Naive thymus-derived CD4-positive, alpha-beta T cell (primary cell): ENCODE data around the gene RGS21. TPM values are rescaled to one million over a fixed set of nuclear protein-coding genes. Genes with fewer than 3 reads are reported as not detected.

Source experiments
- ATAC-seq: fragments of 150-1000 bp; cut with Tn5 transposase; 2 replicates; pipeline ENCODE4 v1.10.0; 2021; ENCODE audit warnings: mild to moderate bottlenecking, moderate library complexity
- CTCF ChIA-PET: fragments of 350-600 bp; sonication (Branson Sonifier 250); formaldehyde crosslinking; loops from one replicate; lab custom pipeline; 2021; ENCODE audit warnings: antibody characterized with exemption; lab: Charles Lee
- POLR2A ChIA-PET: fragments of 350-600 bp; sonication (Branson Sonifier 250); formaldehyde crosslinking; loops from one replicate; lab custom pipeline; 2021; ENCODE audit warnings: antibody characterized with exemption, inconsistent platforms; lab: Charles Lee
- DNase-seq, 9 donors: peaks; one replicate each; pipeline versions ENCODE4 v3.0.0 to v3.0.0-alpha.2; 2020 to 2022; ENCODE audit warnings: mixed read lengths in 1 of 9
- H3K27ac ChIP-seq: one replicate; pipeline ENCODE4 v1.7.0; 2013; ENCODE audit warnings: mild to moderate bottlenecking, low read depth, low read length, moderate library complexity
- H3K27me3 ChIP-seq, 2 donors: one replicate each; pipeline ENCODE4 v1.7.0; 2013; ENCODE audit warnings: low read length in 2 of 2, mild to moderate bottlenecking in 2 of 2, moderate library complexity in 2 of 2; ENCODE audit not compliant: control insufficient read depth in 2 of 2, insufficient read depth in 2 of 2
- H3K36me3 ChIP-seq, 3 experiments: 1 replicate in 2 of 3; 2 replicates in 1 of 3; pipeline ENCODE4 v1.7.0; 2013; ENCODE audit warnings: low read length in 3 of 3, mild to moderate bottlenecking in 3 of 3, moderate library complexity in 1 of 3; ENCODE audit not compliant: insufficient read depth in 3 of 3, control insufficient read depth in 2 of 3
- H3K4me1 ChIP-seq, 2 donors: one replicate each; pipeline ENCODE4 v1.7.0; 2013; ENCODE audit warnings: low read length in 2 of 2, mild to moderate bottlenecking in 2 of 2, moderate library complexity in 1 of 2; ENCODE audit not compliant: control insufficient read depth in 2 of 2, insufficient read depth in 2 of 2
- H3K4me3 ChIP-seq: 2 replicates; pipeline ENCODE4 v1.7.0; 2013; ENCODE audit warnings: mild to moderate bottlenecking, low read length
- H3K9me3 ChIP-seq, 3 experiments: 1 replicate in 2 of 3; 2 replicates in 1 of 3; pipeline ENCODE4 v1.7.0; 2013; ENCODE audit warnings: low read length in 3 of 3; ENCODE audit not compliant: control insufficient read depth in 2 of 3
- H3K27ac Mint-ChIP-seq, 9 donors: one replicate each; pipeline ENCODE4 v1.8.0; 2020 to 2022; ENCODE audit warnings: mixed read lengths in 9 of 9, mild to moderate bottlenecking in 8 of 9, moderate library complexity in 5 of 9, inconsistent platforms in 2 of 9
- H3K27me3 Mint-ChIP-seq, 5 donors: one replicate each; pipeline ENCODE4 v1.8.0; 2021 to 2022; ENCODE audit warnings: mixed read lengths in 5 of 5, mild to moderate bottlenecking in 1 of 5
- H3K36me3 Mint-ChIP-seq, 5 donors: one replicate each; pipeline ENCODE4 v1.8.0; 2020 to 2022; ENCODE audit warnings: mixed read lengths in 5 of 5, mild to moderate bottlenecking in 3 of 5, inconsistent platforms in 1 of 5
- H3K4me1 Mint-ChIP-seq, 7 donors: one replicate each; pipeline ENCODE4 v1.8.0; 2020 to 2022; ENCODE audit warnings: mixed read lengths in 7 of 7, mild to moderate bottlenecking in 3 of 7, inconsistent platforms in 1 of 7
- H3K4me3 Mint-ChIP-seq, 10 donors: one replicate each; pipeline ENCODE4 v1.8.0; 2020 to 2022; ENCODE audit warnings: mild to moderate bottlenecking in 10 of 10, mixed read lengths in 10 of 10, moderate library complexity in 6 of 10, inconsistent platforms in 2 of 10
- H3K9me3 Mint-ChIP-seq, 11 donors: one replicate each; pipeline ENCODE4 v1.8.0; 2020 to 2022; ENCODE audit warnings: mixed read lengths in 11 of 11, mild to moderate bottlenecking in 4 of 11, inconsistent platforms in 1 of 11, moderate library complexity in 1 of 11
- intact Hi-C, 2 donors: fragments of 100-400 bp; cut with micrococcal nuclease; formaldehyde crosslinking; loops; one replicate each; pipeline ENCODE4 v1.15.1; 2023
- polyA plus RNA-seq, 2 donors: library from polyadenylated mRNA; unstranded; fragments of 300-500 nt; fragmentation: Illumina TruSeq; gene quantifications; one replicate each; pipeline ENCODE4 v1.2.3, GENCODE V29; 2021
- total RNA-seq, 6 experiments: library from RNA in 5 of 6; stranded (reverse) in 5 of 6; gene quantifications; 1 replicate in 5 of 6; 2 replicates in 1 of 6; pipeline ENCODE4 v1.2.3 and lab custom pipeline; 2021 to 2026

RGS21 gene
- total and polyA plus RNA-seq, 7 experiments from 2014 or later: not detected

DNA sequence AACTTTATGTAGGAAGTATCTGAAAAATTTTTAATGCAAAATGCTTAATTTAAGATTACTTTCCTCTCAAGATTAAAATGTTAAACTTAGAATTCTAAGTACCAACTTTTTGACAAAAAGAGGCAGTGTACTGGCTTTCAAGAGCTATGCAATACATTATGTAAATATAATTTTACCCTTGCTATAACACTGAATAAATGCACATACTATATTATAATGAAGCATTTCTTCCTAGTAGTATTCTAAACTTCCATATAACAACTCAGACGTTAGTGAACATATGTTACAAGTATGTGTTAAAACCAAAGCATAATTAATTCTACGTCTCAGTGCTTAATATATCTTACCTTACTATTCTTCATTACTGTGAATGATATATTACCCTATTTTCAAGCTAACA, 58.5 kb downstream of the RGS21 start:
- CTCF ChIA-PET: no interaction called here
- H3K27me3 ChIP-seq: peaks cover 0 to 2% of the 10 kb centered on the region in 2 donors
- no peaks in the 10 kb centered on the region for H3K4me1 ChIP-seq
- Mint-ChIP-seq H3K4me1 (no peaks in the 10 kb centered on the region), H3K36me3 (no peaks in the 10 kb centered on the region), H3K27ac (no peak overlapping the region), H3K27me3 (no peaks in the 10 kb centered on the region), H3K9me3 (no peaks in the 10 kb centered on the region), H3K4me3 (no peak overlapping the region)
- no peaks in the 10 kb centered on the region for H3K36me3 ChIP-seq
- intact Hi-C loops: no loop called here
- ATAC-seq (no peak), DNase-seq (no peak)
- POLR2A ChIA-PET: no interaction called here
- H3K9me3 ChIP-seq: no peaks in the 10 kb centered on the region
- no peak overlapping the region for H3K4me3 ChIP-seq
- H3K27ac ChIP-seq: no peak overlapping the region

DNA sequence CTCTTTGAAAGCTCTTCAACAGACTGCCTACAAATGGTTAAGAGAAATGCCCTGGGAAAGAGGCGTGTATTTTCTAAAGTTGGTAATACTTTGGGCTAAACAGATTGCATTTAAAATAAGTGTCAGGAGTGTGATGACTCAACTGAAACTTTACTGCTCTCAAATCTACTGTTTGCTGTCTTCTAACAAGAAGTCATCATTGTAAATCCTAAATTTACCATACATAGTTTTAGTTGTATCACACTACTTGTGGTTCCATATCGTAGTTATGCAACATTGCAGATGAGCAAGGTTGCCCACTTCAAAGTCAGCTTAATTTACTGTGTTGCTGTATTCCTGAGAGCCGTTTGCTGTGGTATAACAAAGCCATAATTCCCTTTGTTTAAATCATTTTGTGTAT, 59.6 kb downstream of the RGS21 start:
- Mint-ChIP-seq H3K27me3 (no peaks in the 10 kb centered on the region), H3K9me3 (no peaks in the 10 kb centered on the region), H3K4me1 (no peaks in the 10 kb centered on the region), H3K27ac (no peak overlapping the region), H3K4me3 (no peak overlapping the region), H3K36me3 (no peaks in the 10 kb centered on the region)
- H3K4me3 ChIP-seq: no peak overlapping the region
- DNase-seq: no peak
- ChIA-PET POLR2A (no interaction called here), CTCF (no interaction called here)
- no peak for ATAC-seq
- intact Hi-C loops: no loop called here
- no peak overlapping the region for H3K27ac ChIP-seq
- H3K36me3 ChIP-seq: no peaks in the 10 kb centered on the region
- H3K27me3 ChIP-seq: peaks cover 0 to 2% of the 10 kb centered on the region in 2 donors
- H3K9me3 ChIP-seq: no peaks in the 10 kb centered on the region
- H3K4me1 ChIP-seq: no peaks in the 10 kb centered on the region

GRCh38 chr1:192378276-192378675, 61.5 kb downstream of the RGS21 start:
- no peak for ATAC-seq
- DNase-seq: no peak
- Histone ChIP-seq H3K27ac (no peak overlapping the region), H3K4me1 (no peaks in the 10 kb centered on the region), H3K9me3 (no peaks in the 10 kb centered on the region), H3K4me3 (no peak overlapping the region), H3K36me3 (no peaks in the 10 kb centered on the region), H3K27me3 (peaks cover 0 to 2% of the 10 kb centered on the region in 2 donors)
- intact Hi-C loops: no loop called here
- Mint-ChIP-seq H3K9me3 (peaks cover 0 to 2% (median 0%) of the 10 kb centered on the region in 11 donors), H3K4me3 (no peak overlapping the region), H3K27me3 (peaks cover 0 to 2% (median 0%) of the 10 kb centered on the region in 5 donors), H3K4me1 (no peaks in the 10 kb centered on the region), H3K36me3 (no peaks in the 10 kb centered on the region), H3K27ac (no peak overlapping the region)
- ChIA-PET CTCF (no interaction called here), POLR2A (no interaction called here)

DNA sequence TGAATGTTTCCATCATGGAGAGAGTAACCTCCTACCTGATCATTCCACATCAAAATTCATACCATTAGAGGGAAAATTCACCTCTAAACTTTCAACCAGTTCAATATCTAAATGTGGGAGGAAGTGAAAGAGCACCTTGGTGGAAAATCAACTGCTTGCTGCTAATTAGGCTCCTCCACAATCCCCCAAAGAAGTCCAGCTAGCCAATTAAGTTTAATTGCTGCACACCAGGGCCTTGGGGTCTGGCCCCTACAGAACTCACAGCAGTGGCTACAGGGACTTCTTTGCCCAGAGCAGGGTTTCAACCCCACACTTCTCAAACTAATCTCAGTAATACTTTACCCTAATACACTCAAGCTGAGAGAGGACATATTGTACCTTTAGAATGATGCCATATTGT, 62.1 kb downstream of the RGS21 start:
- ATAC-seq: no peak
- ChIA-PET CTCF (interaction anchor here (0.6 kb wide), 1 partner anchor 501 kb away, joined by 3 read pairs; no protein-coding TSS in a partner anchor), POLR2A (no interaction called here)
- peaks cover 0 to 7% (median 0%) of the 10 kb centered on the region in 11 donors for H3K9me3 Mint-ChIP-seq
- H3K36me3 Mint-ChIP-seq: no peaks in the 10 kb centered on the region
- Histone ChIP-seq H3K27ac (no peak overlapping the region), H3K36me3 (no peaks in the 10 kb centered on the region), H3K4me3 (no peak overlapping the region), H3K9me3 (no peaks in the 10 kb centered on the region), H3K27me3 (peaks cover 0 to 2% of the 10 kb centered on the region in 2 donors), H3K4me1 (no peaks in the 10 kb centered on the region)
- H3K27ac Mint-ChIP-seq: no peak overlapping the region
- no peak overlapping the region for H3K4me3 Mint-ChIP-seq
- intact Hi-C loops: no loop called here
- no peaks in the 10 kb centered on the region for H3K4me1 Mint-ChIP-seq
- no peak for DNase-seq
- H3K27me3 Mint-ChIP-seq: peaks cover 0 to 6% (median 0%) of the 10 kb centered on the region in 5 donors

DNA sequence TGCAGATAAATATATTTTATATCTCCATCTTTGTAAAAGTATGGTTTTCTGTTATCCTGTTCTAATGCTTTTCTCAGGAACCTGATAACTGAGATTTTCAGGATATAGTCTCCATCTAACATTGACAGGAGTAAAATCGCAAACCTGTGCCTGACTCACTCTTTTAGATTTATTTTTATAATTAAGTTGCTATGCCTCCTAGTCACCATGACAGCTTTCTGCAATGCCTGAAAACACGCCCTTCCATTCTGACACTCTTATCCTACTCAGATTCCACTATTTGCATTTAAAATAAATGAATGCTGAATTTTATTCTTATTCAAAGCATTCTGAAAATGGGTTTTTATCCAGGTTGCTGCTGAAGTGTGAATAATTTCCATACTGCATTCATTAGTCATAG, 62.8 kb downstream of the RGS21 start:
- Mint-ChIP-seq H3K27me3 (peaks cover 0 to 6% (median 0%) of the 10 kb centered on the region in 5 donors), H3K27ac (no peak overlapping the region), H3K4me3 (no peak overlapping the region), H3K9me3 (peaks cover 0 to 7% (median 0%) of the 10 kb centered on the region in 11 donors), H3K36me3 (no peaks in the 10 kb centered on the region), H3K4me1 (no peaks in the 10 kb centered on the region)
- ChIA-PET POLR2A (no interaction called here), CTCF (interaction anchor here (0.6 kb wide), 1 partner anchor 502 kb away, joined by 3 read pairs; no protein-coding TSS in a partner anchor)
- H3K4me1 ChIP-seq: no peaks in the 10 kb centered on the region
- H3K27me3 ChIP-seq: peaks cover 0 to 2% of the 10 kb centered on the region in 2 donors
- intact Hi-C loops: no loop called here
- no peak overlapping the region for H3K27ac ChIP-seq
- DNase-seq: no peak
- H3K4me3 ChIP-seq: no peak overlapping the region
- H3K9me3 ChIP-seq: no peaks in the 10 kb centered on the region
- no peaks in the 10 kb centered on the region for H3K36me3 ChIP-seq
- no peak for ATAC-seq

- DNase-seq (no peak), ATAC-seq (no peak)
- no peaks in the 10 kb centered on the region for H3K36me3 ChIP-seq
- peaks cover 0 to 7% (median 0%) of the 10 kb centered on the region in 11 donors for H3K9me3 Mint-ChIP-seq
- no peaks in the 10 kb centered on the region for H3K4me1 ChIP-seq
- H3K27ac ChIP-seq: no peak overlapping the region
- H3K36me3 Mint-ChIP-seq: no peaks in the 10 kb centered on the region
- no peaks in the 10 kb centered on the region for H3K27me3 ChIP-seq
- H3K9me3 ChIP-seq: no peaks in the 10 kb centered on the region
- intact Hi-C loops: no loop called here
- CTCF ChIA-PET: no interaction called here
- no peak overlapping the region for H3K4me3 Mint-ChIP-seq
- no peak overlapping the region for H3K27ac Mint-ChIP-seq
- H3K4me3 ChIP-seq: no peak overlapping the region
- peaks cover 0 to 6% (median 0%) of the 10 kb centered on the region in 5 donors for H3K27me3 Mint-ChIP-seq
- H3K4me1 Mint-ChIP-seq: peaks cover 0 to 2% (median 0%) of the 10 kb centered on the region in 7 donors
- POLR2A ChIA-PET: no interaction called here
These were observed 66.0 kb downstream of the RGS21 start for GRCh38 chr1:192382758-192383157.

DNA sequence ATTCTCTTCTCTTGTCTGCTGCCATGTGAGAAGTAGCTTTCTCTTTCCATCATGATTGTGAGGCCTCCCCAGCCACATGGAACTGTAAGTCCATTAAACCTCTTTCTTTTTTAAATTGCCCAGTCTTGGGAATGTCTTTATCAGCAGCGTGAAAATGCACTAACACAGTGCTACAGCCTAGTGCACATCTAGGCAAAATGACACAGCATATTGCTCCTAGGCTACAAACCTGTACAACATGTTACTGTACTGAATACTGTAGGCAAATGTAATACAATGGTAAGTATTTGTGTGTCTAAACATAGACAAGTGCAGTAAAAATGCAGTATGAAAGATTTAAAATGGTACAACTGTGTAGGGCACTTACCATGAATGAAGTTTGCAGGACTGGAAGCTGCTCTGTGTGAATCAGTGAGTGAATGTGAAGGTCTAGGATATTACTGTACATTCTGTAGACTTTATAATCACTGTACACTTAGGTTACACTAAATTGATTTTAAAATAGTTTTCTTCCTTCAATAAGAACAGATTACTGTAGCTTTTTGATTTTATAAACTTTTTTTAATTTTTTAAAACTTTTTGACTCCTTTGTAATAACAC, 69.4 kb downstream of the RGS21 start:
- no peaks in the 10 kb centered on the region for H3K36me3 ChIP-seq
- intact Hi-C loops: no loop called here
- Mint-ChIP-seq H3K9me3 (peaks cover 0 to 7% (median 0%) of the 10 kb centered on the region in 11 donors), H3K27ac (no peak overlapping the region), H3K36me3 (no peaks in the 10 kb centered on the region), H3K4me3 (no peak overlapping the region), H3K4me1 (peaks cover 0 to 2% (median 0%) of the 10 kb centered on the region in 7 donors), H3K27me3 (peaks cover 0 to 6% (median 0%) of the 10 kb centered on the region in 5 donors)
- H3K27ac ChIP-seq: no peak overlapping the region
- CTCF ChIA-PET: no interaction called here
- no peaks in the 10 kb centered on the region for H3K9me3 ChIP-seq
- DNase-seq (no peak), ATAC-seq (no peak)
- POLR2A ChIA-PET: no interaction called here
- H3K27me3 ChIP-seq: no peaks in the 10 kb centered on the region
- no peak overlapping the region for H3K4me3 ChIP-seq
- no peaks in the 10 kb centered on the region for H3K4me1 ChIP-seq
